GM12891 (cell line): ENCODE data around the gene KCNA10.

Experiments
- PAX5 ChIP-seq: IDR thresholded peaks from 2 replicates; pipeline ENCODE4 v1.6.1; 2011; ENCODE audit warnings: low read length, moderate library complexity, mild to moderate bottlenecking; ENCODE audit not compliant: insufficient read depth, severe bottlenecking
- POLR2A ChIP-seq: IDR thresholded peaks from 2 replicates; pipeline ENCODE4 v1.6.1; 2011; ENCODE audit warnings: low read depth, low read length, control low read depth
- POLR2AphosphoS5 ChIP-seq: IDR thresholded peaks from 2 replicates; pipeline ENCODE4 v1.6.1; 2011; ENCODE audit warnings: low read depth, low read length, control low read depth

DNA sequence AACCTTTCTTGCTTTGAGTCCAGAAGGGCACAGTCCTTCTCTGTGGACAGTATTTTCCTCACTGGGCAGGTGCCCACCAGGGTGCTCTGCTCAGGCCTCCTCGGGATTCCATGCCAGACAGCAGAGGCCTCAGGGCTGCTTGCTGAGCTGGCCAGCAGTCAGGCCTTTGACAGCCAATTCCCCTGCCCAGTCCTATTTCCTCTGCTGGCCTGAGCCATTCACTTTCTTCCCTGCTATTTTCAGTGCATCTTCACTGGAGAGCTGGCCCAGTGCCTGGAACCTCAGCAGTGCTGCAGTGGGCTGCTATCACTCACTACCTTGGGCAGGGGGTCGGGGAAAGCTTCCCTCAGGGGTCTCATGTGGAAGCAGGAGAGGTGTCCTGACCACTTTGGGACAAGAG is 33.2 kb downstream of the KCNA10 start:
- no peak for TF ChIP-seq POLR2A
- TF ChIP-seq POLR2AphosphoS5, result no peak
- TF ChIP-seq PAX5, result no peak
